ENCODE measurements around the gene IL18. TPM values are rescaled to one million over a fixed set of nuclear protein-coding genes. Genes with fewer than 3 reads are reported as not detected.

IL18 gene
- total and polyA plus RNA-seq, 2 donors, result 7.3 to 22.4 TPM

- Histone ChIP-seq H3K27ac (ENCODE audit: low read depth in 1 of 2, low read length in 1 of 2) (no peak overlapping the region), H3K4me1 (ENCODE audit: control insufficient read depth in 2 of 2, insufficient read depth in 2 of 2, low read length in 2 of 2) (peaks cover 0 to 2% of the 10 kb centered on the region in 2 donors), H3K4me3 (ENCODE audit: low read length in 2 of 2) (no peak overlapping the region), H3K36me3 (ENCODE audit: control insufficient read depth in 2 of 2, insufficient read depth in 2 of 2, low read length in 1 of 2) (no peaks in the 10 kb centered on the region), H3K9me3 (ENCODE audit: control insufficient read depth in 2 of 2, insufficient read depth in 1 of 2, low read length in 1 of 2) (no peaks in the 10 kb centered on the region), H3K27me3 (ENCODE audit: control insufficient read depth in 2 of 2, insufficient read depth in 1 of 2, low read length in 1 of 2) (no peaks in the 10 kb centered on the region)
- no peak for DNase-seq (ENCODE audit: low read depth in 6 of 9, low spot score in 9 of 9)
- WGBS, result 81% methylated on average over 1 of the region's 1 CpG
Measured at GRCh38 chr11:112161012-112161411, 2.9 kb downstream of the IL18 start.

- 91% methylated on average over 2 of the region's 2 CpGs for WGBS
- Histone ChIP-seq H3K4me1 (ENCODE audit: control insufficient read depth in 2 of 2, insufficient read depth in 2 of 2, low read length in 2 of 2) (peaks cover 0 to 2% of the 10 kb centered on the region in 2 donors), H3K4me3 (ENCODE audit: low read length in 2 of 2) (no peak overlapping the region), H3K27ac (ENCODE audit: low read depth in 1 of 2, low read length in 1 of 2) (no peak overlapping the region), H3K9me3 (ENCODE audit: control insufficient read depth in 2 of 2, insufficient read depth in 1 of 2, low read length in 1 of 2) (no peaks in the 10 kb centered on the region), H3K36me3 (ENCODE audit: control insufficient read depth in 2 of 2, insufficient read depth in 2 of 2, low read length in 1 of 2) (no peaks in the 10 kb centered on the region), H3K27me3 (ENCODE audit: control insufficient read depth in 2 of 2, insufficient read depth in 1 of 2, low read length in 1 of 2) (no peaks in the 10 kb centered on the region)
- no peak for DNase-seq (ENCODE audit: low read depth in 6 of 9, low spot score in 9 of 9)
Measured at GRCh38 chr11:112160091-112160848, 3.6 kb downstream of the IL18 start.

- H3K27ac ChIP-seq (ENCODE audit: low read depth in 1 of 2, low read length in 1 of 2), result no peak overlapping the region
- no peaks in the 10 kb centered on the region for H3K36me3 ChIP-seq (ENCODE audit: control insufficient read depth in 2 of 2, insufficient read depth in 2 of 2, low read length in 1 of 2)
- no peak for DNase-seq (ENCODE audit: low read depth in 6 of 9, low spot score in 9 of 9)
- H3K9me3 ChIP-seq (ENCODE audit: control insufficient read depth in 2 of 2, insufficient read depth in 1 of 2, low read length in 1 of 2), result no peaks in the 10 kb centered on the region
- 94% methylated on average over 7 of the region's 7 CpGs for WGBS
- no peaks in the 10 kb centered on the region for H3K27me3 ChIP-seq (ENCODE audit: control insufficient read depth in 2 of 2, insufficient read depth in 1 of 2, low read length in 1 of 2)
- H3K4me3 ChIP-seq (ENCODE audit: low read length in 2 of 2), result no peak overlapping the region
- peaks cover 0 to 2% of the 10 kb centered on the region in 2 donors for H3K4me1 ChIP-seq (ENCODE audit: control insufficient read depth in 2 of 2, insufficient read depth in 2 of 2, low read length in 2 of 2)
Measured at GRCh38 chr11:112159098-112160065, 4.5 kb downstream of the IL18 start.

GRCh38 chr11:112156956-112157766, 6.7 kb downstream of the IL18 start:
- H3K4me3 ChIP-seq (ENCODE audit: low read length in 2 of 2), result no peak overlapping the region
- DNase-seq (ENCODE audit: low read depth in 6 of 9, low spot score in 9 of 9), result no peak
- H3K36me3 ChIP-seq (ENCODE audit: control insufficient read depth in 2 of 2, insufficient read depth in 2 of 2, low read length in 1 of 2), result no peaks in the 10 kb centered on the region
- no peaks in the 10 kb centered on the region for H3K4me1 ChIP-seq (ENCODE audit: control insufficient read depth in 2 of 2, insufficient read depth in 2 of 2, low read length in 2 of 2)
- WGBS, result 97% methylated on average over 4 of the region's 4 CpGs
- H3K27me3 ChIP-seq (ENCODE audit: control insufficient read depth in 2 of 2, insufficient read depth in 1 of 2, low read length in 1 of 2), result no peaks in the 10 kb centered on the region
- no peak overlapping the region for H3K27ac ChIP-seq (ENCODE audit: low read depth in 1 of 2, low read length in 1 of 2)
- H3K9me3 ChIP-seq (ENCODE audit: control insufficient read depth in 2 of 2, insufficient read depth in 1 of 2, low read length in 1 of 2), result no peaks in the 10 kb centered on the region

- Histone ChIP-seq H3K36me3 (ENCODE audit: control insufficient read depth in 2 of 2, insufficient read depth in 2 of 2, low read length in 1 of 2) (no peaks in the 10 kb centered on the region), H3K4me1 (ENCODE audit: control insufficient read depth in 2 of 2, insufficient read depth in 2 of 2, low read length in 2 of 2) (no peaks in the 10 kb centered on the region), H3K27me3 (ENCODE audit: control insufficient read depth in 2 of 2, insufficient read depth in 1 of 2, low read length in 1 of 2) (no peaks in the 10 kb centered on the region), H3K9me3 (ENCODE audit: control insufficient read depth in 2 of 2, insufficient read depth in 1 of 2, low read length in 1 of 2) (no peaks in the 10 kb centered on the region), H3K4me3 (ENCODE audit: low read length in 2 of 2) (no peak overlapping the region), H3K27ac (ENCODE audit: low read depth in 1 of 2, low read length in 1 of 2) (no peak overlapping the region)
- DNase-seq (ENCODE audit: low read depth in 6 of 9, low spot score in 9 of 9), result no peak
- WGBS, result 95% methylated on average over 5 of the region's 5 CpGs
Measured at GRCh38 chr11:112156153-112156955, 7.5 kb downstream of the IL18 start.

GRCh38 chr11:112150517-112150916, 13.4 kb downstream of the IL18 start:
- 94% methylated on average over 5 of the region's 5 CpGs for whole genome bisulfite sequencing
- no peaks in the 10 kb centered on the region for H3K27me3 ChIP-seq (ENCODE audit: control insufficient read depth in 2 of 2, insufficient read depth in 1 of 2, low read length in 1 of 2)
- no peak overlapping the region for H3K4me3 ChIP-seq (ENCODE audit: low read length in 2 of 2)
- no peaks in the 10 kb centered on the region for H3K4me1 ChIP-seq (ENCODE audit: control insufficient read depth in 2 of 2, insufficient read depth in 2 of 2, low read length in 2 of 2)
- no peaks in the 10 kb centered on the region for H3K9me3 ChIP-seq (ENCODE audit: control insufficient read depth in 2 of 2, insufficient read depth in 1 of 2, low read length in 1 of 2)
- H3K36me3 ChIP-seq (ENCODE audit: control insufficient read depth in 2 of 2, insufficient read depth in 2 of 2, low read length in 1 of 2), result no peaks in the 10 kb centered on the region
- DNase-seq (ENCODE audit: low read depth in 6 of 9, low spot score in 9 of 9), result no peak
- no peak overlapping the region for H3K27ac ChIP-seq (ENCODE audit: low read depth in 1 of 2, low read length in 1 of 2)

- Histone ChIP-seq H3K27me3 (ENCODE audit: control insufficient read depth in 2 of 2, insufficient read depth in 1 of 2, low read length in 1 of 2) (no peaks in the 10 kb centered on the region), H3K4me1 (ENCODE audit: control insufficient read depth in 2 of 2, insufficient read depth in 2 of 2, low read length in 2 of 2) (no peaks in the 10 kb centered on the region), H3K36me3 (ENCODE audit: control insufficient read depth in 2 of 2, insufficient read depth in 2 of 2, low read length in 1 of 2) (no peaks in the 10 kb centered on the region), H3K9me3 (ENCODE audit: control insufficient read depth in 2 of 2, insufficient read depth in 1 of 2, low read length in 1 of 2) (no peaks in the 10 kb centered on the region), H3K27ac (ENCODE audit: low read depth in 1 of 2, low read length in 1 of 2) (no peak overlapping the region), H3K4me3 (ENCODE audit: low read length in 2 of 2) (no peak overlapping the region)
- 90% methylated on average over 3 of the region's 3 CpGs for WGBS
- no peak for DNase-seq (ENCODE audit: low read depth in 6 of 9, low spot score in 9 of 9)
Measured at GRCh38 chr11:112143597-112143996, 20.3 kb downstream of the IL18 start.

GRCh38 chr11:112134473-112134872, 29.4 kb downstream of the IL18 start:
- Histone ChIP-seq H3K4me3 (ENCODE audit: low read length in 2 of 2) (no peak overlapping the region), H3K9me3 (ENCODE audit: control insufficient read depth in 2 of 2, insufficient read depth in 1 of 2, low read length in 1 of 2) (no peaks in the 10 kb centered on the region), H3K27me3 (ENCODE audit: control insufficient read depth in 2 of 2, insufficient read depth in 1 of 2, low read length in 1 of 2) (no peaks in the 10 kb centered on the region), H3K36me3 (ENCODE audit: control insufficient read depth in 2 of 2, insufficient read depth in 2 of 2, low read length in 1 of 2) (no peaks in the 10 kb centered on the region), H3K4me1 (ENCODE audit: control insufficient read depth in 2 of 2, insufficient read depth in 2 of 2, low read length in 2 of 2) (no peaks in the 10 kb centered on the region), H3K27ac (ENCODE audit: low read depth in 1 of 2, low read length in 1 of 2) (no peak overlapping the region)
- no peak for DNase-seq (ENCODE audit: low read depth in 6 of 9, low spot score in 9 of 9)
- WGBS, result 98% methylated on average over 3 of the region's 4 CpGs
